Effector memory CD4-positive, alpha-beta T cell (primary cell): ENCODE data around the gene PLCL1.

Source experiments
- DNase-seq, 3 donors: peaks; one replicate each; pipeline ENCODE4 v3.0.0-alpha.2; 2020
- H3K27ac ChIP-seq: 2 replicates; pipeline ENCODE4 v1.7.0; 2013; ENCODE audit warnings: mild to moderate bottlenecking, low read length, moderate library complexity; ENCODE audit not compliant: insufficient read depth, poor library complexity, severe bottlenecking
- H3K27me3 ChIP-seq: replicated peaks from 2 replicates; pipeline ENCODE4 v1.7.0; 2013; ENCODE audit warnings: mild to moderate bottlenecking, low read length; ENCODE audit not compliant: insufficient read depth, control insufficient read depth, poor library complexity, severe bottlenecking
- H3K36me3 ChIP-seq: 2 replicates; pipeline ENCODE4 v1.7.0; 2013; ENCODE audit warnings: mild to moderate bottlenecking, low read length, moderate library complexity; ENCODE audit not compliant: control insufficient read depth, insufficient read depth
- H3K4me1 ChIP-seq: 2 replicates; pipeline ENCODE4 v1.7.0; 2013; ENCODE audit warnings: low read length, mild to moderate bottlenecking; ENCODE audit not compliant: control insufficient read depth, insufficient read depth, poor library complexity, severe bottlenecking
- H3K4me3 ChIP-seq: 2 replicates; pipeline ENCODE4 v1.7.0; 2013; ENCODE audit warnings: low read length, low read depth, mild to moderate bottlenecking; ENCODE audit not compliant: insufficient read depth, poor library complexity, severe bottlenecking
- H3K9me3 ChIP-seq: 2 replicates; pipeline ENCODE4 v1.7.0; 2013; ENCODE audit warnings: mild to moderate bottlenecking, low read length, moderate library complexity; ENCODE audit not compliant: control insufficient read depth

PLCL1 gene

DNA sequence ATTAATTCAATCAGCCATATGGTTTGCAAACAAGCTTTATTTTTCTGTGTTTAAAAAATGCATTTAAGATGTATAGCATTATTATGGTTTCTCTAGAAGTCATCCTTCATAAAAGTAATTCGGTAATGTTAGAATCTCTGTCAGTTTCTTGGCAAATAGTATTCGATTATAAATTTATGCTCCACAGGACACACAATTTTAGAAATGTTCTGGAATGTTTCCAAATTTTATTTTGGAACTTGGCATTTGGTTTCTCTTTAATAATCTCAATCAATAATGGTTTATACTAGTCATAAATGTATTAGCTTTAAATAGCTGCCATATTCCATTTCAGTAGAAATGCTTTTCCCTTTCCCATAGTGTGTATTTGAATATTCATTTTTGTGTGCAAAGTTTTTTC, 156.4 kb downstream of the PLCL1 start:
- H3K27ac ChIP-seq: no peak overlapping the region
- no peaks in the 10 kb centered on the region for H3K36me3 ChIP-seq
- no peaks in the 10 kb centered on the region for H3K27me3 ChIP-seq
- H3K9me3 ChIP-seq: no peaks in the 10 kb centered on the region
- no peak for DNase-seq
- no peaks in the 10 kb centered on the region for H3K4me1 ChIP-seq
- H3K4me3 ChIP-seq: no peak overlapping the region

DNA sequence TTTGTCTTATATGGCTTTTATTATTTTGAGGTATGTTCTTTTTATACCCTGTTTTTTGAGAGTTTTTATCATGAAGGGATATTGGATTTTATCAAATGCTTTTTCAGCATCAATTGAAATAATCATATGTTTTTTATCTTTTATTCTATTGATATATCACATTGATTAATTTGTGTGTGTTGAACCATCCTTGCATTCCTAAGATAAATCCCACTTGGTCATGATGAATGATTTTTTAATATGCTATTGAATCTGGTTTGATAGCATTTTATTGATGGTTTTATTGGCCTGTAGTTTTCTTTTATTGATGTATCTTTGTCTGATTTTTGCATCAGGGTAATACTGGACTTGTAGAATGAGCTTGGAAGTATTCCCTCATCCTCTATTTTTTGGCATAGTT, 160.3 kb downstream of the PLCL1 start:
- Histone ChIP-seq H3K36me3 (no peaks in the 10 kb centered on the region), H3K27me3 (no peaks in the 10 kb centered on the region), H3K4me3 (no peak overlapping the region), H3K4me1 (no peaks in the 10 kb centered on the region), H3K27ac (no peak overlapping the region), H3K9me3 (no peaks in the 10 kb centered on the region)
- no peak for DNase-seq

DNA sequence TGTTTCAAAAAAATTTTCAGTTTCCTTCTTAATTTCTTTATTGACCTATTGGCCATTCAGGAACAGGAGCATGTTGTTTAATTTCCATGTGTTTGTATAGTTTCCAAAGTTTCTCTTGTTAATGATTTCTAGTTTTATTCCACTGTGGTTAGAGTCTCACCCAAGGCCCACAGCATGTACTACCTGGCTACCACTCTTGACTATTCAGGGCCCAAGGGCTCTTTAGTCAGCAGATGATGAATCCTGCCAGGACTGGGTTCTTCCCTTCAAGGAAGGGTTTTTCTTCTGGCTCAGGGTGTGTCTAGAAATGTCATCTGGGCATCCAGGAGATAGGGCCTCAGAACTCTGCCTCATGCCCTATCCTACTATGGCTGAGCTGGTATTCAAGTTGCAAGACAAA, 161.4 kb downstream of the PLCL1 start:
- Histone ChIP-seq H3K27ac (no peak overlapping the region), H3K4me3 (no peak overlapping the region), H3K27me3 (no peaks in the 10 kb centered on the region), H3K4me1 (no peaks in the 10 kb centered on the region), H3K9me3 (no peaks in the 10 kb centered on the region), H3K36me3 (no peaks in the 10 kb centered on the region)
- no peak for DNase-seq

DNA sequence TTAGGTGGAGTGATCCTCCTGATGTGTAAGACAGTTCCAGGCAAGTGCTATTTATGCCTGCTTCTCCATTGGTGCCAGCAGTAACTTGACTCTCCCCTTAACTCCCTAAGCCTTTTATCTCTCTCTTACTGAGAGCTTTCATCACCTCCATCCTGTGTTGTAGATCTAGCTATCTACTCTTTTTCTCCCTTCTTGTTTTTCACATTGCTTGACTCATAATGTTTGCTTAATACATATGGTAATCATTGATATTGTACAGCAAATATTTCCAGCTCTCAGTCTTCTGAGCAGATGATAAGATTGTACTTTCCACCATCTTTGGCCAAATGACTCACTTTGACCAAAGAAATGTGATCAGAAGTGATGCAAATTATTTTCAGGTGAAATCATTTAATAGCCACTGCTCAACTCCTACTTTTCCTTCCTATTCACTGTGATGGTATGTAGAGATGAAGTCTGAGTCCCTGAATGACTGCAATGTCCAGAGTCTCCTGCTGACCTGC, 165.0 kb downstream of the PLCL1 start:
- Histone ChIP-seq H3K9me3 (no peaks in the 10 kb centered on the region), H3K4me1 (no peaks in the 10 kb centered on the region), H3K36me3 (no peaks in the 10 kb centered on the region), H3K27ac (no peak overlapping the region), H3K27me3 (no peaks in the 10 kb centered on the region), H3K4me3 (no peak overlapping the region)
- DNase-seq: no peak

DNA sequence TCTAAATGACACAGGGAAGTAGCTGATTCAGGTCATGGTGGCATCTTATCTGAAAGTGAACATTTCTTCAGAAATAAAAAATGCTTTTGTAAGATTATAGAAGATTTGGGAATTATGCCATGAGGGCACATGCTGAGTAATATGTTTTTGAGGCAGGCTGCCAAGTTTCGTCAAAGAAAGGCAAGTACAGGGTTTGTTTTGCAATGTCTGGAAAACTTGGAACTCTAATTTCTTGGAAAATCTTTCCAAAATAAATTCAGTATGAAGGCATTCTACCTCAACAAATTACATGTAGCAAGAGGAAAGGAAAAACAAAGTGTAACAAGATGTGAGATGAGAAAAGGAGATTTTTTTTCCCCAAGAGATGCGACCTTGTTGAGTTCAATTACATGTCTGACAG, 167.7 kb downstream of the PLCL1 start:
- Histone ChIP-seq H3K4me1 (no peaks in the 10 kb centered on the region), H3K27me3 (no peaks in the 10 kb centered on the region), H3K9me3 (no peaks in the 10 kb centered on the region), H3K4me3 (no peak overlapping the region), H3K36me3 (no peaks in the 10 kb centered on the region), H3K27ac (no peak overlapping the region)
- no peak for DNase-seq

DNA sequence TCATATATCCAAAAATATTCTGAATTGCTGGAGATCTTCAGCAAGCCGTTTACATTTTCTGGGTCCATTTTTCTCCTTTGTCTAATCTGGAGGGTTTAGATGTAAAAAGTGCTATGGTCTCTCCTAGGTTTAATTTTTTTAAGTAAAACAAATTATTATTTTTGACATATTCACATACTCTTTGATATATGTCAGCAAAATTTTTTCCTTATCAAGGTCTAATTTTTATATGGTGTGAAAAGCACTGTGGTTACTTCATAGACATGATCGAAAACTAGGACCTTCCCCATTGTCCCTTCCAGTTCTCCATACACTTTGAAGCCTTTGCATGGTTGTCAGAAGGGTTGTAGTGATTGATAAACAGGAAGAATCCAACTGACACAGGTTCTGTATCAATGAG, 168.2 kb downstream of the PLCL1 start:
- no peak overlapping the region for H3K4me3 ChIP-seq
- DNase-seq: no peak
- H3K27ac ChIP-seq: no peak overlapping the region
- no peaks in the 10 kb centered on the region for H3K9me3 ChIP-seq
- no peaks in the 10 kb centered on the region for H3K27me3 ChIP-seq
- H3K4me1 ChIP-seq: no peaks in the 10 kb centered on the region
- no peaks in the 10 kb centered on the region for H3K36me3 ChIP-seq

DNA sequence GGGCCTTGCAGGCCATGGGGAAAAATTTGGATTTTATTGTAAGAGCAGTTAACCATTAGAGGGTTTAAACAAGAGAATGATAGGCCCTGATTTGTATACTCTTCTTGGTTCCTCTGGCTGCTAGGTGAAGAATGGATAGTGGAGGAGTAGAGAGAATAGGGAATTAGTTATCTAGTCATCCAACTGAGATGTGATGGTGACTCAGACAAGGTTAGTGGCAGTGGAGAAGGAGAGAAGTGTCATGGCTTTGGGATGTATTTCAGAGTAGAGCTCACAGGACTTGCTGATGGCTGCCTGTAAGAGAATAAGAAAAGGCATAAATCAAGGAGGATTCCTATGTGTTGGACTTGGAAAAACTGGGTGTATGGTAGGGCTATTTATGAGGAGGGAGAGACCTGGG, 169.4 kb downstream of the PLCL1 start:
- Histone ChIP-seq H3K36me3 (no peaks in the 10 kb centered on the region), H3K27me3 (no peaks in the 10 kb centered on the region), H3K27ac (no peak overlapping the region), H3K9me3 (no peaks in the 10 kb centered on the region), H3K4me1 (no peaks in the 10 kb centered on the region), H3K4me3 (no peak overlapping the region)
- DNase-seq: no peak

DNA sequence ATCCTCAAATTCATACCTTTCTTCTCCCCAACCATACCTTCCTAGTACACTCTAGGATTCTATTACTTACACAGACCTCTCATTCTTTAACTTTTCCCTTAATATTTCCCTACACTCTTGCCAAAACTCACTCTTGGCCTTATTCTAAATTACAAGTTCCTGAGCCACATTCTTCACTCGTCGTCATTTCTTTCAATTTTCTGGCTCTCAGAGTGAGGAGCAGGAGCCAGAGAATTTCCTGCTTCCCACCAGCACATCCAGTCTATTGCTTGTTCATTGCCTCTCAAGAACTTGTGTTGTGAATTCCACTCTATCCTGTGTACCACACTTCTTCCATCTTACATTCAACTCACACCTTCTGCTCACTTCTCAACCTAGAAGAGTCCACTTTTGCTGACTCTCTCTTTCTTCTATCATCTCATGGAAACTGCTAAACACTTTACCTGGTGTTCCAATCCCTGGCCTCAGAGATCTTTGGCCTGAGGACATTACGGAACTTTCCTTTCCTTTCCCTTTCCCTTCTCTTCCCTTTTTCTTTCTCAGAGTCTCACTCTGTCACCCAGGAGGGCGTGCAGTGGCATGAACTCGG, 171.6 kb downstream of the PLCL1 start:
- Histone ChIP-seq H3K4me3 (no peak overlapping the region), H3K27ac (no peak overlapping the region), H3K27me3 (no peaks in the 10 kb centered on the region), H3K9me3 (no peaks in the 10 kb centered on the region), H3K4me1 (no peaks in the 10 kb centered on the region), H3K36me3 (no peaks in the 10 kb centered on the region)
- no peak for DNase-seq

DNA sequence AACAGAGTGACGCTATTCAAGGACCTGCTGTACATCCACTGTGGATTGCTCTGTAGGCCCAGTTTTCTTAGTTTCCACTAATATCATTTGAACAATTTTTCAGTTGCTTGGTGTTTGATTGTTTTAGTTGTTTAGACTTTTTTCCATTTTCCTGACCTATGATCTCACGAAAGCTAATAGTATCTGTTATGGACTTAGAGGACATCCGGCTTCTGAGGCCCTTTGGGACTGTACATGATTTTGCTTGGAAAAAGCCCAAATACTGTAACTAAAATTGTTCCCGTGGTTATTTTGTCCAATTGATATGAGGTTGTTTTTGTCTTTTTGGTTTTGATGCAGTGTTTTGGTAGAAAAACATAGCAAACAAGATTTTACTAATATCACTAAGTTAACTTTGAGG, 174.6 kb downstream of the PLCL1 start:
- Histone ChIP-seq H3K27ac (no peak overlapping the region), H3K9me3 (no peaks in the 10 kb centered on the region), H3K4me3 (no peak overlapping the region), H3K27me3 (no peaks in the 10 kb centered on the region), H3K4me1 (no peaks in the 10 kb centered on the region), H3K36me3 (no peaks in the 10 kb centered on the region)
- DNase-seq: no peak

DNA sequence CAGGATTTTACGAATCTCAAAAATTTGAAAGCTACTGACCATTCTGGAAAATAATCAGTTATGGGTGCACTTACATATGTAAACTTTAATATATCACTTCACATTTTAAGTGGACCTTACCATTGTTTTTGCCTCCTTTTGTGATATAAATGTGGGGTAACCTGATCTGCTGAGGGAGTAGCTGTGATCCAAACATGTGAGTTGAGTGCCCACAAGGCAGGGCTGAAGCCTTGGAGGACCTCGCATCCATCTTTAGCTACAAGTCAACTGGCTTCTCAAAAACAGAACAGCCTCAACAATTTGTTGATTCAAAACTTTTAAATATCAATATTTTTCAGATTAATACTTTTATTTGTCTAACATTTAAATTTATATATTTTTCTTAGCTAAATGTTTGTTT, 178.2 kb downstream of the PLCL1 start:
- no peaks in the 10 kb centered on the region for H3K27me3 ChIP-seq

More for the DNA sequence above, 178.2 kb downstream of the PLCL1 start:
- DNase-seq: no peak
- no peaks in the 10 kb centered on the region for H3K9me3 ChIP-seq
- H3K4me1 ChIP-seq: no peaks in the 10 kb centered on the region
- H3K4me3 ChIP-seq: no peak overlapping the region
- H3K27ac ChIP-seq: no peak overlapping the region
- no peaks in the 10 kb centered on the region for H3K36me3 ChIP-seq
